A549 treated with ZK216348 at 1 μM for 4 hours (cell line): Measurements from ENCODE around the gene ATXN3. TPM values are rescaled to one million over a fixed set of nuclear protein-coding genes. Genes with fewer than 3 reads are reported as not detected.

ENCODE experiments used
- total RNA-seq: library from RNA; stranded (reverse); fragments of 200-300 nt; extraction: Qiagen RNA extraction; gene quantifications from 5 replicates; pipeline ENCODE4 v1.2.3, GENCODE V29; 2022; ENCODE audit warnings: low read depth

ATXN3 gene
- total RNA-seq, result 22.3 to 45.5 TPM (median 25.9 TPM) in 5 replicates

GRCh38 chr14:92106143-92106926 is at the start of gene ATXN3:
ATXN3 (minus strand) TSS chr14:92106582; CDS start chr14:92106552, 30 bp downstream.

GRCh38 chr14:92121670-92122350 is 15.4 kb upstream of the ATXN3 start, which contains the start of the genes CPSF2 and NDUFB1:
CPSF2 (plus strand) TSS chr14:92121969; CDS start chr14:92130985, 9,016 bp downstream.
NDUFB1 (minus strand) TSS chr14:92121706; CDS start chr14:92117637, 4,069 bp downstream.

GRCh38 chr14:92039719-92040430 is 66.5 kb downstream of the ATXN3 start, which contains the start of gene TRIP11:
TRIP11 (minus strand) TSS chr14:92040059; CDS start chr14:92039685, 374 bp downstream.

Other genes starting within 250 kb of the ATXN3 start
- 0.51 to 0.85 TPM (median 0.84 TPM) in 5 replicates for gene TC2N, start 239.0 kb downstream of the ATXN3 start, total RNA-seq
- 2.8 to 4.5 TPM (median 3.7 TPM) in 5 replicates for gene FBLN5, start 158.9 kb downstream of the ATXN3 start, total RNA-seq
- 4.2 to 11.6 TPM (median 10.8 TPM) in 5 replicates for gene TRIP11, start 66.5 kb downstream of the ATXN3 start, total RNA-seq
- gene NDUFB1, start 15.1 kb upstream of the ATXN3 start, total RNA-seq, result 311 to 394 TPM (median 340 TPM) in 5 replicates
- 31.4 to 41.6 TPM (median 39.7 TPM) in 5 replicates for gene CPSF2, start 15.4 kb upstream of the ATXN3 start, total RNA-seq
- 0.10 to 0.22 TPM (median 0.21 TPM) in 5 replicates for gene SLC24A4, start 216.6 kb upstream of the ATXN3 start, total RNA-seq